ENCODE data around the gene FUT7.

FUT7 gene

GRCh38 chr9:137002646-137003041 is 29.2 kb downstream of the FUT7 start:
- Mint-ChIP-seq H3K4me3 (no peak overlapping the region), H3K4me1 (ENCODE audit: low read depth) (peaks cover 34% of the 10 kb centered on the region), H3K9me3 (no peaks in the 10 kb centered on the region), H3K27ac (no peak overlapping the region), H3K27me3 (peaks cover 7% of the 10 kb centered on the region), H3K36me3 (ENCODE audit: low read depth) (no peaks in the 10 kb centered on the region)
- no peak for DNase-seq

- no peaks in the 10 kb centered on the region for H3K36me3 Mint-ChIP-seq (ENCODE audit: low read depth)
- H3K9me3 Mint-ChIP-seq = no peaks in the 10 kb centered on the region
- H3K27me3 Mint-ChIP-seq = peaks cover 9% of the 10 kb centered on the region
- no peak overlapping the region for H3K4me3 Mint-ChIP-seq
- peaks cover 39% of the 10 kb centered on the region for H3K4me1 Mint-ChIP-seq (ENCODE audit: low read depth)
- no peak for DNase-seq
- H3K27ac Mint-ChIP-seq = no peak overlapping the region
Observed at GRCh38 chr9:137001857-137002645, 29.8 kb downstream of the FUT7 start.

- Mint-ChIP-seq H3K27me3 (peaks cover 9% of the 10 kb centered on the region), H3K27ac (peak overlapping the region; percentile 69), H3K4me3 (peak overlapping the region; percentile 38), H3K36me3 (ENCODE audit: low read depth) (no peaks in the 10 kb centered on the region), H3K9me3 (no peaks in the 10 kb centered on the region), H3K4me1 (ENCODE audit: low read depth) (peaks cover 38% of the 10 kb centered on the region)
- no peak for DNase-seq
Observed at GRCh38 chr9:137000177-137000930, 31.5 kb downstream of the FUT7 start.

- H3K27me3 Mint-ChIP-seq = peaks cover 9% of the 10 kb centered on the region
- H3K9me3 Mint-ChIP-seq = no peaks in the 10 kb centered on the region
- peak overlapping the region; percentile 71 for H3K27ac Mint-ChIP-seq
- peaks cover 51% of the 10 kb centered on the region for H3K4me1 Mint-ChIP-seq (ENCODE audit: low read depth)
- peaks cover 15% of the 10 kb centered on the region for H3K36me3 Mint-ChIP-seq (ENCODE audit: low read depth)
- peak overlapping the region; percentile 4 for H3K4me3 Mint-ChIP-seq
- DNase-seq = no peak
Observed at GRCh38 chr9:136997830-136998234, 34.1 kb downstream of the FUT7 start.

GRCh38 chr9:136997371-136997770 is 34.5 kb downstream of the FUT7 start:
- peaks cover 19% of the 10 kb centered on the region for H3K36me3 Mint-ChIP-seq (ENCODE audit: low read depth)
- H3K9me3 Mint-ChIP-seq = no peaks in the 10 kb centered on the region
- peaks cover 51% of the 10 kb centered on the region for H3K4me1 Mint-ChIP-seq (ENCODE audit: low read depth)
- H3K4me3 Mint-ChIP-seq = peak overlapping the region; percentile 4
- DNase-seq = no peak
- peaks cover 9% of the 10 kb centered on the region for H3K27me3 Mint-ChIP-seq
- H3K27ac Mint-ChIP-seq = peak overlapping the region; percentile 71

- Mint-ChIP-seq H3K4me1 (ENCODE audit: low read depth) (peaks cover 51% of the 10 kb centered on the region), H3K9me3 (no peaks in the 10 kb centered on the region), H3K27me3 (peaks cover 9% of the 10 kb centered on the region), H3K4me3 (no peak within 1 kb of the TSS), H3K27ac (no peak within 1 kb of the TSS), H3K36me3 (ENCODE audit: low read depth) (peaks cover 19% of the 10 kb centered on the region)
- peak; percentile 68 for DNase-seq
Observed at GRCh38 chr9:136996361-136997292, 35.3 kb downstream of the FUT7 start, which contains the start of gene CLIC3. CLIC3 (minus strand) TSS chr9:136996568; CDS start chr9:136996543, 25 bp downstream.

- peaks cover 9% of the 10 kb centered on the region for H3K27me3 Mint-ChIP-seq
- H3K27ac Mint-ChIP-seq = no peak overlapping the region
- peaks cover 19% of the 10 kb centered on the region for H3K36me3 Mint-ChIP-seq (ENCODE audit: low read depth)
- peaks cover 55% of the 10 kb centered on the region for H3K4me1 Mint-ChIP-seq (ENCODE audit: low read depth)
- H3K4me3 Mint-ChIP-seq = no peak overlapping the region
- H3K9me3 Mint-ChIP-seq = no peaks in the 10 kb centered on the region
- DNase-seq = no peak
Observed at GRCh38 chr9:136995772-136996311, 36.0 kb downstream of the FUT7 start.

GRCh38 chr9:136995362-136995761 is 36.5 kb downstream of the FUT7 start:
- H3K4me3 Mint-ChIP-seq = no peak overlapping the region
- peaks cover 51% of the 10 kb centered on the region for H3K4me1 Mint-ChIP-seq (ENCODE audit: low read depth)
- H3K9me3 Mint-ChIP-seq = no peaks in the 10 kb centered on the region
- peaks cover 19% of the 10 kb centered on the region for H3K36me3 Mint-ChIP-seq (ENCODE audit: low read depth)
- no peak for DNase-seq
- H3K27ac Mint-ChIP-seq = no peak overlapping the region
- peaks cover 9% of the 10 kb centered on the region for H3K27me3 Mint-ChIP-seq

- no peak for DNase-seq
- H3K36me3 Mint-ChIP-seq (ENCODE audit: low read depth) = peaks cover 19% of the 10 kb centered on the region
- H3K27me3 Mint-ChIP-seq = peaks cover 9% of the 10 kb centered on the region
- H3K4me1 Mint-ChIP-seq (ENCODE audit: low read depth) = peaks cover 46% of the 10 kb centered on the region
- no peaks in the 10 kb centered on the region for H3K9me3 Mint-ChIP-seq
- H3K27ac Mint-ChIP-seq = no peak overlapping the region
- H3K4me3 Mint-ChIP-seq = no peak overlapping the region
Observed at GRCh38 chr9:136994888-136995230, 37.0 kb downstream of the FUT7 start.

- DNase-seq = no peak
- peak overlapping the region; percentile 87 for H3K4me3 Mint-ChIP-seq
- peaks cover 9% of the 10 kb centered on the region for H3K27me3 Mint-ChIP-seq
- H3K36me3 Mint-ChIP-seq (ENCODE audit: low read depth) = peaks cover 19% of the 10 kb centered on the region
- H3K27ac Mint-ChIP-seq = no peak overlapping the region
- no peaks in the 10 kb centered on the region for H3K9me3 Mint-ChIP-seq
- peaks cover 43% of the 10 kb centered on the region for H3K4me1 Mint-ChIP-seq (ENCODE audit: low read depth)
Observed at GRCh38 chr9:136994180-136994887, 37.6 kb downstream of the FUT7 start.

- Mint-ChIP-seq H3K36me3 (ENCODE audit: low read depth) (peaks cover 19% of the 10 kb centered on the region), H3K4me1 (ENCODE audit: low read depth) (peaks cover 33% of the 10 kb centered on the region), H3K27ac (peak overlapping the region; percentile 87), H3K9me3 (no peaks in the 10 kb centered on the region), H3K4me3 (peak overlapping the region; percentile 87), H3K27me3 (peaks cover 4% of the 10 kb centered on the region)
- DNase-seq = no peak
Observed at GRCh38 chr9:136992819-136993369, 39.0 kb downstream of the FUT7 start.

GRCh38 chr9:136991993-136992818 is 39.7 kb downstream of the FUT7 start, which contains the start of gene PAXX:
PAXX (plus strand) TSS chr9:136992422; CDS start chr9:136992444, 22 bp downstream.
- DNase-seq = peak; percentile 97
- H3K9me3 Mint-ChIP-seq = no peaks in the 10 kb centered on the region
- peaks cover 19% of the 10 kb centered on the region for H3K36me3 Mint-ChIP-seq (ENCODE audit: low read depth)
- peaks cover 26% of the 10 kb centered on the region for H3K4me1 Mint-ChIP-seq (ENCODE audit: low read depth)
- H3K4me3 Mint-ChIP-seq = peak within 1 kb of the TSS; percentile 87
- H3K27me3 Mint-ChIP-seq = peaks cover 3% of the 10 kb centered on the region
- H3K27ac Mint-ChIP-seq = peak within 1 kb of the TSS; percentile 87
